Measurements from ENCODE around the gene GPC5.

- TF ChIP-seq EP300 (IDR thresholded peaks at IDR 0.05; ENCODE audit: borderline replicate concordance) (no peak), USF1 (IDR thresholded peaks at IDR 0.05) (no peak), TAF1 (IDR thresholded peaks at IDR 0.05; ENCODE audit: low read depth) (no peak), TEAD4 (IDR thresholded peaks at IDR 0.05) (no peak), RAD21 (IDR thresholded peaks at IDR 0.05; ENCODE audit: low read depth) (no peak), EGR1 (IDR thresholded peaks at IDR 0.05) (no peak), CREB1 (IDR thresholded peaks at IDR 0.05; ENCODE audit: low read depth) (no peak), NFIC (IDR thresholded peaks at IDR 0.05) (no peak), TCF12 (IDR thresholded peaks at IDR 0.05; ENCODE audit: low read depth) (no peak), FOXM1 (IDR thresholded peaks at IDR 0.05; ENCODE audit: borderline replicate concordance, low read depth) (no peak)
- TF ChIP-seq, protein P1, sequence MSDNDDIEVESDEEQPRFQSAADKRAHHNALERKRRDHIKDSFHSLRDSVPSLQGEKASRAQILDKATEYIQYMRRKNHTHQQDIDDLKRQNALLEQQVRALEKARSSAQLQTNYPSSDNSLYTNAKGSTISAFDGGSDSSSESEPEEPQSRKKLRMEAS (IDR thresholded peaks at IDR 0.05) = no peak
Measured at GRCh38 chr13:91702411-91702810, 304.0 kb downstream of the GPC5 start.
